Activated CD4-positive, CD25-positive, alpha-beta regulatory T cell treated with anti-CD3 and anti-CD28 coated beads, Interleukin-2, amount 50 U/mL, for 16 hours (primary cell): ENCODE measurements around the gene SLC25A18.
"Not testable (repeated sequence)": the region's sequence is repeated elsewhere in the genome, so short reads cannot be mapped to it uniquely, and the experiment has no call there.

Source experiments
- DNase-seq: peaks from one replicate; pipeline ENCODE4 v3.0.0-alpha.2; 2020; ENCODE audit warnings: low read depth, low spot score

Gene SLC25A18

DNA sequence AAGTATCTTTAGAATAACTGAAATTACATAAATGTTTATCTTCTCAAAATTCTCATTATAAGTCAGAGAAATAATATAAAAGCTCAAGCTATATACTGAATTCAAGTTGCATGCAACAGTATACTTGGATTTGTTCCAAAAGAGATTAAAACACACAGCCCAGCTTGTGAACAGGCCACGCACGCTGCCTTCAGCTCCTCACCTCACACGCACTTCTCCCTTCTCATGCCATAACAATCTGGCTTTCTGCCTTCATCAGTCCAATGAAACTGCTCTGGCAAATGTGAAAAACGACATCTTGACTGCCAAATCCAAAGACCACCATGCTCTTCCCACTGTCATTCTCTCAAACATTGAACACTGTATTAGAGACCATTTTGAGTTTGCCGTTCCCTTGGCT is 43.2 kb downstream of the SLC25A18 start:
- DNase-seq: no peak

DNA sequence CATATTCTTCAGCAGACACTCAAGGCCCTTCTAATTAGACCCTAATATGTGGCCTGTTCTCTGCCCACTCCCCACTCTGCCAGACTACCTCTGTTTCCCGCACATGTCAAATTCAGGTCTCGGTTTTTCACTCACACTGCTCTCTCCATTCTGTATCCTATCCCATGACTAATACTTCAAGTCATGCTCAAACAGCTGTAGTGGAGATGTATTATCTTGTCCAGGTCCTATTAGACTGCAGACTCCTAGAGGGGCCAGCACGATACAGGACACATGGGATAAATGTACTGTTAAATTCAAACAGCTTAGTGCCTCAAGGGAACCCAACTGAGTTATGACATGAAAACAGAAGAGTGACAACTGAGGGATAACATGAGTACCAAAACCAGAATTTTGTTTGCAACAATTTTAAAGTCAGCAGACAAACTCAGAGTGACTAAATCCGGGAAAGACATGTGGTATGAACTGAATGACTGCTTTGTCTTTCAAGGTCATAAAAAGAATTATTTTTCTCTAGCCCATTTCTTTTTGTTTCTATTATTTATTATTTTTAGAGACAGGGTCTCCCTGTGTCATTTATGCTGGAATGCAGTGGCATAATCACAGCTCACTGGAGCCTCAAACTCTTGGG is 44.7 kb downstream of the SLC25A18 start:
- DNase-seq: no peak

DNA sequence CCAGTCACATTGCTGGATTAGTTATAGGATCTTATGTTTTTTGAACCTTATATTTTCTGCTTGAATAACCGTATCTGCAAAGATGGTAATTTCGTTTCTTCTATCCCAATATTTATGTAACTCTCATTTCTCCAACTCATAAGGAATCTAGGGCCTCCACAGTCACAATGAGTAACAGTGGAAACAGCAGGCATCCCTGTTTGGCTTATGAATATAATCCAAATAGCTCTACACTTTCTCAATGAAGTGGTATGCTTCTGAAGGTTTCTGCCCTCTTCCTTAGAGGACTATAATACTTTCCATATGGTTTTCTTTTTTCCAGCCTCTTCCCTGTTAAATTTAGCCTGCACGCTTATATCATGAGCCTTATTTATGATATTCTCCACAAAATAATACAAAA is 48.8 kb downstream of the SLC25A18 start:
- DNase-seq: no peak

DNA sequence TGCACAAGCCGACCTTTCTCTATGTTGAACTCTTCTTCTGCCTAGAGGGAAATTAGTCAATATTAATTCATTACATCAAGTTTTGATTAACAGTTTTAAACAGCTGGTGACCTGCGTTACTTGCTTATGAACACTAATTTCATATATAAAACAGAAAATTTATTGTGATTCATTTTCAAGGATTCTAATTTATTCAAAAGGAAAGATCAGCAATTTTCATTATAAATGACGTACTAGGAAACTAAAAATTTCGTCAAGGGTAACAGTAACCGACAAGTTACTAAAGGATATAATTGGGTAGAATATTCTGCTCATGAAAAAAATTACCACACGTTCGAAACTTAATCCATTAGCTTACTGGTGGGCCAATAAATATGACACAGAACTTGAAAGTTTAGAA is 50.0 kb downstream of the SLC25A18 start:
- DNase-seq: no peak

DNA sequence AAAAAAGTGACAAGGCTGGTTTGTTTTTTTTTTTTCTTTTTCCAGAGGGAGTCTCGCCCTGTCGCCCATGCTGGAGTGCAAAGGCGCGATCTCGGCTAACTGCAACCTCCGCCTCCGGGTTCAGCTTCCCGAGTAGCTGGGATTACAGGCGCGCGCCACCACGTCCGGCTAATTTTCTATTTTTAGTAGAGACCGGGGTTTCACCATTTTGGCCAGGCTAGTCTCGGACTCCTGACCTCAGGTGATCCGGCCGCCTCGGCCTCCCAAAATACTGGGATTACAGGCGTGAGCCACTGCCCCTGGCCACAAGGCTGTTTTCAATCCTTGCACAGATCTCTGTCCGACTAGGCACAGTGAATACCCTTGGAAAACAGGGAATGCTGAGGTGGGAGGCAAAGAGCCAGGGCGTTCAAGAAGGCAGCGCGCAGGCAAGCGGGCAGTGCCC is 64.7 kb downstream of the SLC25A18 start:
- no peak for DNase-seq

DNA sequence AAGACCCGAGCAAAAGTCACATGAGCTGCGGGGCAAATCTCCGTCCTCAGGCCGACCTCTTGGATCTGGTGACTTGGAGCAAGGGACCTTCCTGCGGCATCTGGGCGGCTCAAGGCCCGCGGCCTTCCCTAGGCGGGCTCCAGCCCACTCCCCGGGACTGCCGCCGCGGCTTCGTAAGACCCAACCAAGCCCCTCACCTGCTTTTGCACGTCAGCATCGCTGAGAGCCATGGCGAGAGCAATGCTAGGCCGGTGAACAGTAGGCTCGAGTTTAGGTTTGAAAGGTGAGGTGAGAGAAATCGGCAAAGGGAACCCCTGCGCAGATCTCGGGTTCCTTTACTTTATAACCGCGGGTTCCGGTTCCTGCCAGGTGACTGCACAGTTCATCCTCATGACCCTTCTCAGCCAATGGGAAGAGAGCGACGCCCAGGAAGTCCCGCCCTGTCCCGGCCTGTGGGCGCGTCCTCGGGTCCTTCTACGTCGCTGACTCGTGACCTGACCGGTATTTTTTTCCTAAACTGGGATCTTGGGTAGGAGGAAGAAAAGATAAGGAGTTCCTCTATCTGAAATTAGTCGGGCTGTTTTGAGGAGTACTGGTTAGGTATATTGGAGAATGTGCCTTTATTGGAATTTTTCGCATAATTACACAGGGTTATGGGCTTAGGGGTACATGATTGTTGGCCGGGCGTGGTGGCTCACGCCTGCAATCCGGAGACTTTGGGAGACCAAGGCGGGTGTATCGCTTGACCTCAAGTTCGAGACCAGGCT is 65.3 kb downstream of the SLC25A18 start, which contains the start of gene ATP6V1E1:
Gene ATP6V1E1, minus strand, starts transcription at position 344 of the 767 bp plus-strand sequence. Its CDS starts 114 bp downstream, at position 230.
- peak; percentile 94 for DNase-seq

DNA sequence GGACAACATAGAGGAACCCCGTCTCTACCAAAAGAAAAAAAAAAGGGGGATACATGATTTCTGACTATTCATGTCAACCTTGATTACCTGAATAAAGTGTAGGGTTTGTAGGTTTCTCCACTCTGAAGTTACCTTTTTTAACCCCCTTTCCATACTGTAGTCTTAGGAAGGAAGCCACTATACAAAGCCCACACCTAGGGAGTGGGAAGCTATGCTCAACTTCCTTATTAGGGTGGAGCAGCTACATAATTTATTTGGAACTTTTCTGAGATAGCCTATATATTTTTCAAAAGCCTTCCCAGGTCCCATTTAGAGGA is 65.8 kb downstream of the SLC25A18 start:
- no peak for DNase-seq

DNA sequence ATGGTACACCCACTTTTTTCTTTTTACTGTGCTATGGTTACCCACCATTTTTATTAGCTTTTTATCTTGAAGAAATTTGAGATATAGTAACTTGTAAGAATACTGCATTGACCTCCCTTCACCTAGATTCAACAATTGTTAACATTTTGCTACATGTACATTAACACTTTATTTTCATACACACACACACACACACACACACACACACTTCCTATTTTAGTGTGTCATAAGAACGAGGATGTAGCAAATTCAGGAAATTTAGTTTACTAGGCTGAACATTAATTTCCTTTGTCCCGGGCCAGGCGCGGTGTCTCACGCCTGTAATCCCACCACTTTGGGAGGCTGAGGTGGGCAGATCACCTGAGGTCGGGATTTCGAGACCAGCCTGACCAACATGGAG is 66.3 kb downstream of the SLC25A18 start:
- no peak for DNase-seq

DNA sequence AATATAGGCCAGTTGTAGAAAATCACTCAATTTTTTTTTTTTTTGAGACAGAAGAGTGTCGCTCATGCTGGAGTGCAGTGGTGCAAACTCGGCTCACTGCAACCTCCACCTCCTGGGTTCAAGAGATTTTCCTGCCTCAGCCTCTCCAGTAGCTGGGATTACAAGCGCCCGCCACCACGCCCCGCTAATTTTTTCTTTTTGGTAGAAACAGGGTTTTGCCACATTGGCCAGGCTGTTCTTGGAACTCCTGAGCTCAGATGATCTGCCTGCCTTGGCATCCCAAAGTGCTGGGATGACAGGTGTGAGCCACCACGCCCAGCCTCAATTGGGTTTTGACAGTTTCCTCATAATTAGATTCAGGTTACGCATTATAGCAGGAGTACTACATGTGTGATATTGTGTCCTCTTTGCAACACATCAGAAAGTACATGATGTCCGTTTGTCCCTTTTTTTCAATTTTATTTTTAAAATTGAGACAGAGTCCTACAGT is 67.8 kb downstream of the SLC25A18 start:
- DNase-seq: no peak

DNA sequence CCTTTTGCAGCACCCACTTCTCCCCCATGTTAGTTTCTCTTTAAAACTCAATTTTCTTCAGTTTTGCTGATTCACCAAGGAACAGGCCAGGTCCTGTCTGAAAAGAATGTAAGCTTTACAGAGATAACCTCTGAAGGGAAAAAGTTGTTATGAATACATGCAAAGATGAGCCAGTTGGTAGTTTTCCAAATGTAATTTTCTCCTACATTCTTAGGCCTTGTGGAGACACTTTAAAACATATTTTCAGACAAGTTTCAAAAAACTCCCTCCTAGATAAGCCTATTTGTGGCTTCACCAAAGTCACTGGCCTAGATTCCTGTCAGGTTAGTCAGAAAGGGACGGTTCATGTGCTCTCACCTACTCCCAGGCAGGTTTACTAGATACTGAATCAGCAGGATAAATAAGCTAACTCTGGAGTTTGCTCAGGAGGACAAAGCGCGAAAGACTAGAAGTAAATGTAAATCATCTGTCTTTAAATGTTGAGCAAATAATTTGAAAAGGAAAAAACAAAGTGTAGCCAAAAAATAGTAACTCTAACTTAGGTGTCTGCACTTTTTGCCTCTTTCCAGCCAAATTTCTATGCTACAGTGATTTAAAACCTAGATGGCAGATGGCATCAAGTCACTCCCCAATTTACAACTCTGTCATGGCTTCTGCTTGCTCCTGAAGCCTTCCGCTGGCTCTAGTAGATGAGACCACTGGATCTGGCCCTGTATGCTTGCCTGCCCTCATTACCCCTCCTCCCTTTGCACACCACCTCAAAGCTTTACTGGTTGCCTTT is 70.1 kb downstream of the SLC25A18 start:
- no peak for DNase-seq

DNA sequence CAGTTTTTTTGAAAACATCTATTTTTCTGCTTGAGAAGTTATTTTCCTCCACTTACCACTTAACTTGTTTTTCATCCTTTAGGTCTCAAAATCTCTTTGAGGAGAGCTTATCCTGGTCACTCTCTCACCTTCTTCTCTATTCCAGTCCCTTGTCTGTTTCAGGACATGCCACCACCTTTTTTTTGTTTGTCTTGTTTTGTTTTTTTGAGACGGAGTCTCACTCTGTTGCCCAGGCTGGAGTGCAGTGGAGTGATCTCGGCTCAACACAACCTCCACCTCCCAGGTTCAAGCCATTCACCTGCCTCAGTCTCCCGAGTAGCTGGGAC is 70.7 kb downstream of the SLC25A18 start:
- DNase-seq: no peak

DNA sequence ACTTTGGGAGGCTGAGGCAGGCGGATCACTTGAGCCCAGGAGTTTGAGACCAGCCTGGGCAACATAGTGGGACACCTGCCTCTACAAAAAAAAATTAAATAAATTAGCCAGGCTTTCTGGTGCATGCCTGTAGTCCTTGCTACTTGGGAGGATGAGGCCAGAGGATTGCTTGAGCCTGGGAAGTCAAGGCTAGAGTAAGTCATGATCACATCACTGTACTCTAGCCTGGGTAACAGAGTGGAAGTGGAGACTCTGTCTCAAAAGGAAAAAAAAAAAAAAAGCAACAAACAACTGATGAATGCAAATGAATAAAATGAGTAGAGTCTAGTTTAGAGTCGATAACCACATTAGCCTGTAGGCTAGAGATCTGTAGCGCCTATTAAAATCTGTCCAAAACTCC is 71.4 kb downstream of the SLC25A18 start:
- no peak for DNase-seq

DNA sequence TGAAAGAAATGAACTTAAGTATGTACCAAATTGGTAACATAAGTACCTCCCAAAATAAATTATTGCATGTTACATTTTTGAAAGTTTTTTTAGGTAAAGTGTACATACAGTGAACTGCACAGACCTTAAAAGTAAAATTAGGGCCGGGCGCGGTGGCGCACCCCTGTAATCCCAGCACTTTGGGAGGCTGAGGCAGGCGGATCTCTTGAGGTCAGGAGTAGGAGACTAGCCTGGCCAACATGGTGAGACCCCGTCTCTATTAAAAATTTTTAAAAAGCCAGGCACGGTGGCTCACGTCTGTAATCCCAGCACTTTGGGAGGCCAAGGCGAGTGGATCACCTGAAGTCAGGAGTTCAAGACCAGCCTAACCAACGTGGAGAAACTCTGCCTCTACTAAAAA is 73.6 kb downstream of the SLC25A18 start:
- not testable (repeated sequence) for DNase-seq

DNA sequence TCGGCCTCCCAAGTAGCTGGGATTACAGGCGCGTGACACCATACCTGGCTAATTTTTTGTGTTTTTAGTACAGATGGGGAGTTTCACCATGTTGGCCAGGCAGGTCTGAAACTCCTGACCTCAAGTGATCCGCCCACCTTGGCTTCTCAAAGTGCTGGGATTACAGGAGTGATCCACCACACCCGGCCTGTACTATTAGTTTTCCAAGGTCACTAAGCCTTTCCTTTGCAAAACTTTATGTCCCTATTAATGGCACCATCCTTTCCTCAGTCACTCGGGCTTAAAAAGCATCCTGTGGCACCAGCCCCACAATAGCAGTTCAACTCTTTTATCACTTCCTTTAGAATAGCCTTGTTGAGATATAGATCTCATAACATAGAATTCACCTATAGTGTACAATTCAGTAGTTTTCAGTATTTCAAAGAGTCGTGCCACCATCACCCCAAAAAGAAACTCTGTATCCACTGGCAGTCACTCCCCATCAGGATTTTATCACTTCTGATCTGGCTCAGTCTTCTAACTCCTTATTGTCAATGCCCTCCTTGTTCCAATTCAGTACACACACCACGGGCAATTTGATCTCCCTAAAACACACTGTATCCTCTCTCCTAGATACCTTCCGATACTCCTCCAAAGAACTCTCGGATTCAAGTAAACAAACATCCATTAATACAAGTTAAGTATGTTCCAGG is 74.3 kb downstream of the SLC25A18 start:
- no peak for DNase-seq

DNA sequence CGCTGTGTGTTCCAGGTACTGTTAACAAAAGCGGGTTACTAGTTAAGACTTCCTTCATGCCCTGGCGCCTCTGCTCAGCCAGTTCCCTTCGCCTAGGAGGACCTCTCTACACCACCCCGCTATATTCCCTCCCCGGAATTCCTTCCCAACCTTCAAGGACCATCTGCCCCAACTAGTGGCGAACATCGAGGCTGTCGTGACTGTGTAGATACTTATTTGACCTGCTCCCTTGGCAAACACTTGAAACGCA is 74.8 kb downstream of the SLC25A18 start:
- DNase-seq: no peak

DNA sequence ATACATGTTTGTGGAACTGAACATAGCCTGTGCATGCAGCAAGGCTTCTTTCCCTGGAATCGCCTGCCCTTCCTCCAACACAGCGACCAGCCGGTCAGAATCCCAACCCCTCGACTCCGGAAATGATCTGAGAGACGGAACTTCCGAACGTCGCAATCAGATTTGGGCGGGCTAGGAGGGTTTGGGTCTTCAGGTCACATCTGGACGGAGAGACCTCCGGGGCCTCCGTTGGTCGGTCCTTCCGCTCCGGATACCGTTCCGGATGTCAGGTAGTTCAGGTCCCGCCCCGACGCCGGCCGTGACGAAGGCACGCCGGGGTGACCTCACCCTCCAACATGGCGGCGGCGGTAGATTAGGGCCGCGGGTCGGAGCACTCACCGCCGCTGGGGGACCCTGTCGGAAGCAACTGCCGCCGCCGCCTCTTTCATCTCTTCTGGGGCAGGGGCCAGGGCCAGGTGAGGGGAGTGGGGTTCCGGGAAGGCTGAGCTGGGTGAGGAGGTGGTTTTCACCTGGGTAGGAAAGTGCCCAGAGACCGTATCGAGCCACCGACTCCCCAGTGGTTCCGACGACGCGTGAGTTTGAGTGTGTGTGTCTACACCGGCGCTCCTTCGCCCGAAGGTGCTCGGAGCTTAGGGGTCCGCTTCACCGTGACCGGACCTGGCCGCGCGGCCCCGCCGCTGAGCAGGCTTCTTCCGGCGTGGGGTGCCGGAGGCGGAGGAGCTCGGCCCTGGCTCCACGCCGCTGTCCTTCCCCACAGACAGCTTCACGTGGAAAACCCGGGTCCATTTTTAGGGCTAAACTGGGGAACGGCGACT is 75.3 kb downstream of the SLC25A18 start, which contains the start of gene BCL2L13:
Gene BCL2L13, plus strand, starts transcription at position 326 of the 815 bp plus-strand sequence. CDS start 16,955 bp downstream, outside the sequence.
- peak; percentile 77 for DNase-seq

DNA sequence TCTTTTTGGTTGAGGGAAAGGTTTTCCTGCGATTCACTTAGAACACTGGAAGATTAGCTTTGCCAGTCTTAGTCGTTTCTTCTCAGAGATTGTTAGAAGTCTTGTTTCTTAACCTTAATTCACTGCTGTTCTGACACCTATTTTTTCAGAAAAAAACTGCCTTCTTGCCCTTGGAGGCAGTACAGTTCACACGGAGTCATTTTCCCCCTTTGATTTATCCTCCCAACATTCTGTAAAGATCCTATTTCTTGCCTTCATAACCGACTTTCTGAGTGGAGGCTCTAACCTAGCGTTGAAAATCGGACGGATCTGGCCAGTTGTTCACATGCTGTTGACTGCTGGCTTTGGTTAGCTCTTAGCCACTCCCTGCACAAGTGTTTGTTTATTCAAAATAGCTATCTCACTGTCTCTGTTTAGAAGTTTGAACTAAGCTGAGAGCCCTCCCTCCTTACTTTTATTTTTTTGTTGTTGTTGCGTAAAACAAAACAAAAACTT is 76.0 kb downstream of the SLC25A18 start:
- DNase-seq: no peak
